Peyer's patch (tissue), 4 donors: ENCODE results near the gene ECHDC1.

Experiments
- POLR2A ChIP-seq, 2 donors: fragments of 450-650 bp; IDR thresholded peaks; one replicate each; pipeline ENCODE4 v1.5.1; 2017; ENCODE audit warnings: antibody characterized with exemption in 2 of 2, mild to moderate bottlenecking in 2 of 2, moderate library complexity in 2 of 2
- TF ChIP-seq, protein P1 (sequence below), 6 experiments: fragments of 450-650 bp in 4 of 6; fragments of 200-600 bp in 2 of 6; sonication (generic) in 1 of 6; IDR thresholded peaks; one replicate each; pipeline ENCODE4 v1.5.1; 2017 to 2019; ENCODE audit warnings: antibody characterized with exemption in 6 of 6, mild to moderate bottlenecking in 3 of 6, moderate library complexity in 1 of 6

DNA sequence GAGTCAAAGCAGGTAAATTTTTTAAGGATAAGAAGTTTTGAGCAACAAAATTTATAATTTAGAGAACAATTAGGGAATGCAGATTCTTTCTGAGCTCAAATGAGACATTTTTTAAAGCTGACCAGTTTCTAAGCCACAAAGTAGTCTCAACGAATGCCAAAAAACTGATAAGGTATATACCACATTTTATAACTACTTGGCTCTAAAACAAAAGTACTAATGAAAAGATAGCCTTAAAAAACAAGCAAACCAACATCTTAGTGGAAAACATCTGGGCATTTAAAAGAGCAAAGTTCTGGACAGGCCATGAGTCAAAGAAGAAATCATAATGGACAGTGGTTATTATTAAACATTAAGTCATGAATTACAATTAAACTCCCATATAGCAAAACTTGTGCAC, 99.9 kb downstream of the ECHDC1 start:
- TF ChIP-seq, protein P1, sequence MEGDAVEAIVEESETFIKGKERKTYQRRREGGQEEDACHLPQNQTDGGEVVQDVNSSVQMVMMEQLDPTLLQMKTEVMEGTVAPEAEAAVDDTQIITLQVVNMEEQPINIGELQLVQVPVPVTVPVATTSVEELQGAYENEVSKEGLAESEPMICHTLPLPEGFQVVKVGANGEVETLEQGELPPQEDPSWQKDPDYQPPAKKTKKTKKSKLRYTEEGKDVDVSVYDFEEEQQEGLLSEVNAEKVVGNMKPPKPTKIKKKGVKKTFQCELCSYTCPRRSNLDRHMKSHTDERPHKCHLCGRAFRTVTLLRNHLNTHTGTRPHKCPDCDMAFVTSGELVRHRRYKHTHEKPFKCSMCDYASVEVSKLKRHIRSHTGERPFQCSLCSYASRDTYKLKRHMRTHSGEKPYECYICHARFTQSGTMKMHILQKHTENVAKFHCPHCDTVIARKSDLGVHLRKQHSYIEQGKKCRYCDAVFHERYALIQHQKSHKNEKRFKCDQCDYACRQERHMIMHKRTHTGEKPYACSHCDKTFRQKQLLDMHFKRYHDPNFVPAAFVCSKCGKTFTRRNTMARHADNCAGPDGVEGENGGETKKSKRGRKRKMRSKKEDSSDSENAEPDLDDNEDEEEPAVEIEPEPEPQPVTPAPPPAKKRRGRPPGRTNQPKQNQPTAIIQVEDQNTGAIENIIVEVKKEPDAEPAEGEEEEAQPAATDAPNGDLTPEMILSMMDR (IDR thresholded peaks at IDR 0.05) = no peak
- no peak for TF ChIP-seq POLR2A (IDR thresholded peaks at IDR 0.05)
